ENCODE results near the gene PPP2R3A.

Gene PPP2R3A

GRCh38 chr3:135975053-135975452 is 9.5 kb downstream of the PPP2R3A start:
- DNase-seq: no peak

GRCh38 chr3:135975536-135975935 is 10.0 kb downstream of the PPP2R3A start:
- no peak for DNase-seq

GRCh38 chr3:135980343-135980742 is 14.8 kb downstream of the PPP2R3A start:
- no peak for DNase-seq

GRCh38 chr3:135981701-135982403 is 16.3 kb downstream of the PPP2R3A start:
- no peak for DNase-seq

- DNase-seq: no peak
These were observed 16.9 kb downstream of the PPP2R3A start for GRCh38 chr3:135982404-135982761.

GRCh38 chr3:135982922-135983581 is 17.5 kb downstream of the PPP2R3A start:
- no peak for DNase-seq

GRCh38 chr3:135987661-135988060 is 22.1 kb downstream of the PPP2R3A start:
- no peak for DNase-seq

- DNase-seq: no peak
These were observed 23.7 kb downstream of the PPP2R3A start for GRCh38 chr3:135989242-135989641.

- no peak for DNase-seq
These were observed 25.4 kb downstream of the PPP2R3A start for GRCh38 chr3:135990903-135991302.

- DNase-seq: no peak
These were observed 26.1 kb downstream of the PPP2R3A start for GRCh38 chr3:135991621-135992020.

- DNase-seq: no peak
These were observed 26.5 kb downstream of the PPP2R3A start for GRCh38 chr3:135992072-135992471.

GRCh38 chr3:135994708-135995337 is 29.3 kb downstream of the PPP2R3A start:
- no peak for DNase-seq

- no peak for DNase-seq
These were observed 30.2 kb downstream of the PPP2R3A start for GRCh38 chr3:135995766-135996165.

GRCh38 chr3:135997554-135998320 is 32.2 kb downstream of the PPP2R3A start:
- DNase-seq: no peak

GRCh38 chr3:136008221-136008620 is 42.7 kb downstream of the PPP2R3A start:
- no peak for DNase-seq

GRCh38 chr3:136008732-136009470 is 43.4 kb downstream of the PPP2R3A start:
- DNase-seq: no peak

GRCh38 chr3:136018876-136019275 is 53.3 kb downstream of the PPP2R3A start:
- no peak for DNase-seq

- no peak for DNase-seq
These were observed 56.3 kb downstream of the PPP2R3A start for GRCh38 chr3:136021803-136022202.

GRCh38 chr3:136022529-136023263 is 57.2 kb downstream of the PPP2R3A start:
- no peak for DNase-seq

- DNase-seq: no peak
These were observed 57.9 kb downstream of the PPP2R3A start for GRCh38 chr3:136023264-136023978.

- DNase-seq: no peak
These were observed 70.8 kb downstream of the PPP2R3A start for GRCh38 chr3:136036306-136036705.
